IPS-15b (cell line): ENCODE results near the gene ZNF217.
"Not testable (repeated sequence)": the region's sequence is repeated elsewhere in the genome, so short reads cannot be mapped to it uniquely, and the experiment has no call there.

ENCODE experiments used
- H3K27me3 ChIP-seq: one replicate; pipeline ENCODE4 v1.6.1; 2013; ENCODE audit warnings: low read length; ENCODE audit not compliant: control insufficient read depth, insufficient read depth
- H3K36me3 ChIP-seq: one replicate; pipeline ENCODE4 v1.6.1; 2013; ENCODE audit warnings: low read length; ENCODE audit not compliant: control insufficient read depth, insufficient read depth
- H3K4me1 ChIP-seq: one replicate; pipeline ENCODE4 v1.6.1; 2013; ENCODE audit warnings: mild to moderate bottlenecking, low read length; ENCODE audit not compliant: control insufficient read depth, insufficient read depth
- H3K4me3 ChIP-seq: one replicate; pipeline ENCODE4 v1.5.1; 2013; ENCODE audit warnings: low read depth, low read length
- H3K9ac ChIP-seq: one replicate; pipeline ENCODE4 v1.6.1; 2013; ENCODE audit warnings: low read depth, mild to moderate bottlenecking, low read length
- H3K9me3 ChIP-seq: one replicate; pipeline ENCODE4 v1.6.1; 2013; ENCODE audit warnings: mild to moderate bottlenecking, low read length; ENCODE audit not compliant: control insufficient read depth, insufficient read depth

Gene ZNF217

DNA sequence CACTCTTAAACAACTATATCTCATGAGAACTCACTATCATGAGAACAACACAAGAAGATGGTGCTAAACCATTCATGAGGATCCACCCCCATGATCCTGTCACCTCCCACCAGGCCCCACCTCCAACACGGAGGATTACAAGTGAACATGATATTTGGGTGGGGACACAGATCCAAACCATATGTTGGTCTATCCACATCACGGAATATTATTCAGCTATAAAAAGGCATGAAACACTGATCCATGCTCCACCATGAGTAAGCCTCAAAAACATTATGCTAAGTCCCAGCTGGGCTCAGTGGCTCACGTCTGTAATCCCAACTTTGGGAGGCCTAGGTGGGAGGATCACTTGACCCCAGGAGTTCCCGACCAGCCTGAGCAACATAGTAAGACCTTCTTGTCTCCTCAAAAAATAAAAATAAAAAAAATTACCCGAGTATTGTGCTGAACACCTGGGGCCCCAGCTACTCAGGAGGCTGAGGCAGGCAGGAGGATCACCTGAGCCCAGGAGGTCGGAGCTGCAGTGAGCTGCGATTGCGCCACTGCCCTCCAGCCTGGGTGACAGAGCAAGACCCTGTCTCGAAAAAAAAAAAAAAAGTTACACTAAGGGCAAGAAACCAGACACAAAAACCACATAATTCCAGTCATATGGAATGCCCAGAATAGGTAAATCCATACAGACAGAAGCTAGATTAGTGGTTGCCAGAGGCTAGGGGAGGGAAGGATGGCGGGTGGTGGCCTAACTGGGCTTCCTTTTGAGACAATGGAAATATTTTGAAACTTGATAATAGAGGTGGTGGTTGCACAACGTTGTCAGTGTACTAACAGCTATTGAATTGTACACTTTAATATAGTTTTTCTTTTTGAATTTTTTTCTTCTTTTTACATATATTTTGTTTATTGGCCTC, 43.1 kb downstream of the ZNF217 start:
- Histone ChIP-seq H3K36me3 (no peaks in the 10 kb centered on the region), H3K9me3 (no peaks in the 10 kb centered on the region), H3K27me3 (no peaks in the 10 kb centered on the region), H3K4me1 (peaks cover 3% of the 10 kb centered on the region), H3K9ac (no peak overlapping the region), H3K4me3 (no peak overlapping the region)

GRCh38 chr20:53547664-53548239, 45.9 kb downstream of the ZNF217 start:
- no peak overlapping the region for H3K4me3 ChIP-seq
- no peaks in the 10 kb centered on the region for H3K36me3 ChIP-seq
- H3K9ac ChIP-seq, result no peak overlapping the region
- no peaks in the 10 kb centered on the region for H3K27me3 ChIP-seq
- H3K9me3 ChIP-seq, result no peaks in the 10 kb centered on the region
- peaks cover 3% of the 10 kb centered on the region for H3K4me1 ChIP-seq

- Histone ChIP-seq H3K27me3 (no peaks in the 10 kb centered on the region), H3K36me3 (no peaks in the 10 kb centered on the region), H3K4me3 (no peak overlapping the region), H3K9ac (no peak overlapping the region), H3K9me3 (no peaks in the 10 kb centered on the region), H3K4me1 (no peaks in the 10 kb centered on the region)
Observed at GRCh38 chr20:53539516-53539915, 54.1 kb downstream of the ZNF217 start.

DNA sequence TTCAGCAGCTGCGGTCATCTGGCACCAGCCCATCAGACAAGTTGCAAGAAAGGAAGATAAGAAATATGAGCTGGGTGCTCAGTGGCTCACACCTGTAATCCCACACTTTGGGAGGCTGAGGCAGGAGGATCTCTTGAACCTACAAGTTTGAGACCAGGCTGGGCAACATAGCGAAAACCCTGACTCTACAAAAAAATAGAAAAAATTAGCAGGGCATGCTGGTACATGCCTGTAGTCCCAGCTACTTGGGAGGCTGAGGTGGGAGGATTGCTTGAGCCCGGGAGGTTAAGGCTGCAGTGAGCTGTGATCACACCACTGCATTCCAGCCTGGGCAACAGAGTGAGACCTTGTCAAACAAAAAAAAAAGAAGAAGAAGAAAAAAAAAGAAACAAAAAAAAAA, 57.3 kb downstream of the ZNF217 start:
- H3K4me3 ChIP-seq, H3K36me3 ChIP-seq, H3K9ac ChIP-seq, H3K27me3 ChIP-seq, H3K4me1 ChIP-seq, H3K9me3 ChIP-seq: not testable (repeated sequence)

GRCh38 chr20:53535878-53536277, 57.8 kb downstream of the ZNF217 start:
- no peaks in the 10 kb centered on the region for H3K9me3 ChIP-seq
- H3K36me3 ChIP-seq, result no peaks in the 10 kb centered on the region
- no peak overlapping the region for H3K4me3 ChIP-seq
- H3K4me1 ChIP-seq, result no peaks in the 10 kb centered on the region
- H3K27me3 ChIP-seq, result no peaks in the 10 kb centered on the region
- no peak overlapping the region for H3K9ac ChIP-seq

DNA sequence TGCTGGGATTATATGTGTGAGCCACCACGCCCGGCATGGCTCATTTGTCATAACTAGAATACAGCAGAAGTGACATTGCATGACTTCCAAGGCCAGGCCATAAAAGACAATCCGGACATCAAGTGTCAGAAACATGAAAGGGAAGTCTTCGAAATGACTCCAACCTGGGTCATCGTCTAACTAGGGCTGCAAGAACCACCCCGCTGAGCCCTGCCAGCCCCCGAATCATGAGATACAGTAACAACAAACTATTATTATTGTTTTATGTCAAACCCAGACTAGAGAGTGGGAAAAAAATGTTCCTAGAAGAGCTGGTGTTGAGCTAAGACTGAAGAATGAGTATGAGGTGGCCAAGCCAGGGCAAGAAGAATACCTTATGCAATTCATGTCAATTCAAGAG, 59.6 kb downstream of the ZNF217 start:
- Histone ChIP-seq H3K27me3 (no peaks in the 10 kb centered on the region), H3K4me1 (no peaks in the 10 kb centered on the region), H3K4me3 (no peak overlapping the region), H3K36me3 (no peaks in the 10 kb centered on the region), H3K9me3 (no peaks in the 10 kb centered on the region), H3K9ac (no peak overlapping the region)

- H3K9ac ChIP-seq, result no peak overlapping the region
- no peaks in the 10 kb centered on the region for H3K27me3 ChIP-seq
- H3K36me3 ChIP-seq, result no peaks in the 10 kb centered on the region
- no peaks in the 10 kb centered on the region for H3K4me1 ChIP-seq
- no peak overlapping the region for H3K4me3 ChIP-seq
- H3K9me3 ChIP-seq, result no peaks in the 10 kb centered on the region
Observed at GRCh38 chr20:53533500-53533899, 60.1 kb downstream of the ZNF217 start.

- not testable (repeated sequence) for H3K4me1 ChIP-seq, H3K9me3 ChIP-seq, H3K9ac ChIP-seq, H3K36me3 ChIP-seq, H3K27me3 ChIP-seq, H3K4me3 ChIP-seq
Observed at GRCh38 chr20:53532654-53533312, 60.9 kb downstream of the ZNF217 start.

DNA sequence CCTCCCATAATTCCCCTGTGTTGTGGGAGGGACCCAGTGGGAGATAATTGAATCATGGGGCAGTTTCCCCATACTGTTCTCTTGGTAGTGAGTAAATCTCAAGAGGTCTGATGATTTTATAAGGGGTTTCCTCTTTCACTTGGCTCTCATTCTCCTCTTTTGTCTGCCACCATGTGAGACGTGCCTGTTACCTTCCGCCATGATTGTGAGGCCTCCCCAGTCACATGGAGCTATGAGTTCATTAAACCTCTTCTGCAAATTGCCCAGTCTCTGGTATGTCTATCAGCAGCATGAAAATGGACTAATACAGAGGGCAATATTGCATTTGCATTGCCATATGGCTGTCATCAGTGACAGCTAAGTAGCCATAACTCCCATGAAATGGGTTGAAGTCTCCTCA, 63.2 kb downstream of the ZNF217 start:
- Histone ChIP-seq H3K4me3 (no peak overlapping the region), H3K9ac (no peak overlapping the region), H3K9me3 (no peaks in the 10 kb centered on the region), H3K36me3 (no peaks in the 10 kb centered on the region), H3K27me3 (no peaks in the 10 kb centered on the region), H3K4me1 (no peaks in the 10 kb centered on the region)

DNA sequence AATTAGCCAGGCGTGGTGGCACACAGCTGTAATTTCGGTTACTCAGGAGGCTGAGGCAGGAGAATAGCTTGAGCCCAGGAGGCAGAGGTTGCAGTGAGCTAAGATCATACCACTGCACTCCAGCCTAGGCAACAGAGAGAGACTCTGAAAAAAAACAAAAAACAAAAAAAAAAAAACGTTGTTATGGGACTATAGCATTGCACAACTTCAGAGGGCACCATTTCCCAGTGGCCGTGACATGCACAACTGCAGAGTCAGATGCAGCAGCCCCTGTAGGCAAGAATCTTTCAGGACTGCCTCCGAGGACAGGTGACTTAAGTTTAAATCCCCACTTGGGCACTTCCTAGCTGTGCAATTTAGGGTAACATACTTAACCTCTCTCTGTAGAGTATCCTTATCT, 64.0 kb downstream of the ZNF217 start:
- Histone ChIP-seq H3K36me3 (no peaks in the 10 kb centered on the region), H3K4me1 (no peaks in the 10 kb centered on the region), H3K9ac (no peak overlapping the region), H3K4me3 (no peak overlapping the region), H3K9me3 (no peaks in the 10 kb centered on the region), H3K27me3 (no peaks in the 10 kb centered on the region)

- no peaks in the 10 kb centered on the region for H3K36me3 ChIP-seq
- no peaks in the 10 kb centered on the region for H3K27me3 ChIP-seq
- H3K9ac ChIP-seq, result no peak overlapping the region
- H3K9me3 ChIP-seq, result no peaks in the 10 kb centered on the region
- H3K4me1 ChIP-seq, result no peaks in the 10 kb centered on the region
- H3K4me3 ChIP-seq, result no peak overlapping the region
Observed at GRCh38 chr20:53527196-53527595, 66.4 kb downstream of the ZNF217 start.
